T-helper 2 cell treated with Interferon-gamma antibody and Interleukin-4, amounts not matched to agents 5 μg/mL and 100 μg/mL, for 36 hours (primary cell): ENCODE measurements around the gene ATP8B1.

Experiments used
- DNase-seq: peaks from one replicate; pipeline ENCODE4 v3.0.0; 2021; ENCODE audit warnings: low spot score
- H3K27ac Mint-ChIP-seq: one replicate; pipeline ENCODE4 v1.8.0; 2021; ENCODE audit warnings: mild to moderate bottlenecking, mixed read lengths
- H3K27me3 Mint-ChIP-seq: one replicate; pipeline ENCODE4 v1.8.0; 2021; ENCODE audit warnings: low read depth, mixed read lengths
- H3K36me3 Mint-ChIP-seq: one replicate; pipeline ENCODE4 v1.8.0; 2021; ENCODE audit warnings: low read depth, mixed read lengths
- H3K4me1 Mint-ChIP-seq: one replicate; pipeline ENCODE4 v1.8.0; 2021; ENCODE audit warnings: low read depth, mixed read lengths
- H3K4me3 Mint-ChIP-seq: one replicate; pipeline ENCODE4 v1.8.0; 2022; ENCODE audit warnings: mild to moderate bottlenecking, moderate library complexity, mixed read lengths
- H3K9me3 Mint-ChIP-seq: one replicate; pipeline ENCODE4 v1.8.0; 2021; ENCODE audit warnings: mixed read lengths

The ATP8B1 gene

DNA sequence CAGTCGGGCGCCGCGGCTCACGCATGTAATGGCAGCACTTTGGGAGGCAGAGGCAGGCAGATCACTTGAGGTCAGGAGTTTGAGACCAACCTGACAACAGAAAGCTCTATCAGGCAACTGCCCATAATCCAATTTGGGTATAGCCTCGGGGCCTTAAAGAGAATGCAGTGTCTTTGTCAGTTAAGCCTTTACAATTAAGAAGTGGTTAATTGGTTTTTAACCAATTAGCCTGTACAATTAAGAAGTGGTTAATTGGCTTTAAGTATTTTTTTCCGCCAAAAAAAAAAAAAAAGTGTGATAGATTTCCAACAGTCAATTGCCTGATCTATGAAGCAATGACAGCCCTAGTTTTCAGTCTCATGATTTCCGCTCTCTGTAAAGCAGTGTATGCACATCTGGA lies 106.8 kb downstream of the ATP8B1 start:
- Mint-ChIP-seq H3K9me3 (peaks cover 4% of the 10 kb centered on the region), H3K4me1 (no peaks in the 10 kb centered on the region), H3K4me3 (no peak overlapping the region), H3K27me3 (no peaks in the 10 kb centered on the region), H3K27ac (no peak overlapping the region), H3K36me3 (no peaks in the 10 kb centered on the region)
- DNase-seq: no peak

DNA sequence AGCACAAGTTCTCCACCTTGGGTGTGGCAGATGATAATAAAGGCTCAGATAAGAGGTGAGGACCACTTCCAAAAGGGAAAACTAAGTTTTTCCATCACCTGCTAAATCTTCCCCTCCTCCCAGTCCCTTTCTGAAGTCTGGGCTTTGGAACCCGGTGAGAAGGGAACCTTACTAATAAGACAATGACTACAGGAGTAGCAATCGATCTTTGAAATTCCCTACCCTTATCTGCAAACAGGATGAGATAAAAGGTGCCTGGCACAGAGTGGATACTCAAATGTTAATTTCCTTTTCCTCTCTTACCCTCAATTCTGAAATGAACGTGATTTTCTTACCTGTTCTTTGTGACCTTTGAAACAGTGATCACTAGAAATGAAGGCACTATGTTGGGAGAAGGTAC lies 111.8 kb downstream of the ATP8B1 start:
- peaks cover 6% of the 10 kb centered on the region for H3K9me3 Mint-ChIP-seq
- H3K36me3 Mint-ChIP-seq: no peaks in the 10 kb centered on the region
- H3K4me1 Mint-ChIP-seq: no peaks in the 10 kb centered on the region
- H3K27me3 Mint-ChIP-seq: no peaks in the 10 kb centered on the region
- no peak overlapping the region for H3K4me3 Mint-ChIP-seq
- no peak overlapping the region for H3K27ac Mint-ChIP-seq
- DNase-seq: no peak

- no peak for DNase-seq
- Mint-ChIP-seq H3K36me3 (no peaks in the 10 kb centered on the region), H3K27me3 (no peaks in the 10 kb centered on the region), H3K4me3 (no peak overlapping the region), H3K4me1 (no peaks in the 10 kb centered on the region), H3K27ac (no peak overlapping the region), H3K9me3 (peaks cover 6% of the 10 kb centered on the region)
Observed at GRCh38 chr18:57687970-57688369, 115.1 kb downstream of the ATP8B1 start.

DNA sequence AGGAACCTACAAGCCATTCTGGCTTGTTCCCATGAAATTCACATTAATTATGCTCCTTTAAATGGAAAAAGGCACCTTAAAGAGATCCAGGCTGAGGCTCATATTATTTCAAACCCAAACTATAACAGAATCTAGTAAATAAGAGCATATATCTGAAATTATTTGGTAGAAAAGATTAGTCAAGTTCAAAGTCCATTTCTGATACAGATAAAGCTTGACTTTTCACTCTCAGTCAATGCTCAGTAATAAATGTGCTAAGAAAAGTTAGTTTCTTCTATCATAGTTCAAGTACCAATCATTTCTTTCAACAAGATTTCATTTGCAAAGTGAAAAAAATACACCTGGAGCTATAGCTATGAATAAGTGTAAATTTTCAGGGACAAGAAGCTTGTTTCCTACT lies 119.6 kb downstream of the ATP8B1 start:
- Mint-ChIP-seq H3K27ac (no peak overlapping the region), H3K27me3 (no peaks in the 10 kb centered on the region), H3K4me3 (no peak overlapping the region), H3K4me1 (no peaks in the 10 kb centered on the region), H3K9me3 (peaks cover 6% of the 10 kb centered on the region), H3K36me3 (no peaks in the 10 kb centered on the region)
- no peak for DNase-seq

DNA sequence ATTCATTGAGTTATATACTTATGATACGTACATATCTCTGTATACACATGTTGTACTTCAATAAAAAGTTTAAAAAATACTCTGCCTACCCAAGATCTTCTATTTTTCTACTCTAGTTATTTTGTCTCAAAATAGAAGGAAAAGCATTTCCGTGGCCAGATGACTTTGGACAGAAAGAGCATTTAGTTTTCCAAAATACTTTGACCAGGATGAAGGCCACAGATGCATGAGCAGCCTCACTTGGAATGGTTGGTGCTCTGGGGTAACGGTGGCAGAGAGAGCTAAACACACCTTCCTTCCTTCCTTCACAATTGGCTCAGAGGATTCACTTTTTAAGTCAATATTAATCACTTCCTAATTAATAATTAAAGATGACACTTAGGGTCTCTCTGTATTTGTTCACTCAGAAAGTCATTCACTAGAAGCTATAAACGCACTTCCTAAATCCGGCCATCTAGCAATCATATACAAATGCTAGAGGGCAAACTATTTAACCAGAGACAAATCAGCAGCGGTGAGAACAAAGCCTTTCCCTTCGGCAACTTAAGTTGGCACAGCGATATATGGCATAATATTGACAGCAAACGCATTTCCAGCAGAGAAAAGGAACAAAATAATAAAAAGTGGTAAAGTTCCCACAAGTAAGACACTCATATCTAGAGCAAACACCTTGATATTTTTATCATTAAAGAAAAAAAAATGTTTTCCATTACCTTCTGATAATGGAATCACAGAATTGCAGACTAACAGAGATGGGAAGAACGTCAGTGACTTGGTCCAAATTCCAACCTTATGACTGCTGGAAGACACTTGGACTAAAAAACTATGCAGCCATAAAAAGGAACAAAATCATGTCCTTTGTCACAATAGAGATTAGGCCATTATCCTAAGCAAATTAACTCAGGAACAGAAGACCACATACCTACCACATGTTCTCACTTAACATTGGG lies 125.6 kb downstream of the ATP8B1 start:
- H3K4me1 Mint-ChIP-seq: no peaks in the 10 kb centered on the region

GRCh38 chr18:57674891-57675290 lies 128.2 kb downstream of the ATP8B1 start:
- Mint-ChIP-seq H3K36me3 (no peaks in the 10 kb centered on the region), H3K4me1 (no peaks in the 10 kb centered on the region), H3K27ac (no peak overlapping the region), H3K4me3 (no peak overlapping the region), H3K27me3 (no peaks in the 10 kb centered on the region), H3K9me3 (peaks cover 16% of the 10 kb centered on the region)
- DNase-seq: no peak

More for the DNA sequence above, 125.6 kb downstream of the ATP8B1 start:
- no peaks in the 10 kb centered on the region for H3K27me3 Mint-ChIP-seq
- H3K36me3 Mint-ChIP-seq: no peaks in the 10 kb centered on the region
- H3K27ac Mint-ChIP-seq: no peak overlapping the region
- H3K4me3 Mint-ChIP-seq: no peak overlapping the region
- no peak for DNase-seq
- peaks cover 12% of the 10 kb centered on the region for H3K9me3 Mint-ChIP-seq

- H3K9me3 Mint-ChIP-seq: peaks cover 10% of the 10 kb centered on the region
- no peaks in the 10 kb centered on the region for H3K36me3 Mint-ChIP-seq
- H3K27ac Mint-ChIP-seq: no peak overlapping the region
- no peak for DNase-seq
- no peaks in the 10 kb centered on the region for H3K27me3 Mint-ChIP-seq
- H3K4me3 Mint-ChIP-seq: no peak overlapping the region
- H3K4me1 Mint-ChIP-seq: peaks cover 2% of the 10 kb centered on the region
Observed at GRCh38 chr18:57670046-57670445, 133.1 kb downstream of the ATP8B1 start.

DNA sequence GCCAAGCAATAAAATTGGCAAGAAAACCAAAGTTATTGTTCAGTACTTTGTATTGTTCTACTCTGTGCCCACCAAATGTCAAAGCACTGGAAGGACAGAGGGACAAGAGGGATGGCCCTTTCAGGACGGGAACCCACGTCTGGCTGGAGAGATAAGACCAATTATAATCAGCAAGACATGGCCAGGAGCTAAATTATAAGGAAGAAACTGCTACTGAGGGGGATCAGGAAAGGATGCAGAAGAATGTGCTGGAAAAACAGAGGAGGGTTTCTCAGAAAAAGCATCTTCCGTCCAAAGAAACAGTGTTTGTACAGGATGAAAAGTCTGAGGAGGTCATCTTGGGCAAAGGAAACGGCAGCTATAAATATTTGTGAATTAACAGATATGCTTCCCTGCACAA lies 135.1 kb downstream of the ATP8B1 start:
- Mint-ChIP-seq H3K36me3 (no peaks in the 10 kb centered on the region), H3K4me3 (no peak overlapping the region), H3K4me1 (peaks cover 2% of the 10 kb centered on the region), H3K27me3 (no peaks in the 10 kb centered on the region), H3K27ac (no peak overlapping the region), H3K9me3 (peaks cover 7% of the 10 kb centered on the region)
- DNase-seq: no peak

GRCh38 chr18:57666818-57667497 lies 136.2 kb downstream of the ATP8B1 start:
- Mint-ChIP-seq H3K4me1 (peaks cover 2% of the 10 kb centered on the region), H3K4me3 (no peak overlapping the region), H3K36me3 (no peaks in the 10 kb centered on the region), H3K9me3 (peaks cover under 1% of the 10 kb centered on the region), H3K27me3 (no peaks in the 10 kb centered on the region), H3K27ac (no peak overlapping the region)
- DNase-seq: no peak

DNA sequence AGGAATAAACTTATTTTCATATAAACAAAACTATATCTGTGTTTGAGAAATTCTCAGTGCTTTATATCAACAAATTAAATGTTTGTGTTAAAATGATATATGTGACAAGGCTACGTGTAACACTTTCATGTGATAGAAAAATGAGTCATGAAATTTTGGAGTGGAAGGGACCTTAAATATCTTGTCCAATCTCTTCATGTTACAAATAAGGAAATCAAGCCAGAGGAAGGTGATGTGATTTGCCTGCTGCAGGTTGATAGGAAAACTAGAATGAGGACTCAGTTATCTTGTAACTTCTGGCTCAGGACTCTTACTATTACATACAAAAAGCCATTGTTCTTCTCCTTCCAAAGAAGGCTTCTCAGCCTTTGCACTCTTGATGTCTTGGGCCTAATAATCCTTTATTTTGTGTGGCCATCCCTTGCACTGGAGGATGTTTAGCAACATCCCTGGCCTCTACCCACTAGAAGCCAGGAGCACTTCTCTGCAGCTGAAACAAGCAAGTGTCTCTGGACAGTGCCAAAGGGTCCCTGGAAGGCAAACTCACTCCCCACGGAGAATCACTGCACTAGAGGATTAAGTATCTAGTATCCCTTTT lies 138.4 kb downstream of the ATP8B1 start:
- Mint-ChIP-seq H3K4me3 (no peak overlapping the region), H3K36me3 (no peaks in the 10 kb centered on the region), H3K9me3 (no peaks in the 10 kb centered on the region), H3K27ac (no peak overlapping the region), H3K27me3 (no peaks in the 10 kb centered on the region), H3K4me1 (peaks cover 2% of the 10 kb centered on the region)
- no peak for DNase-seq

DNA sequence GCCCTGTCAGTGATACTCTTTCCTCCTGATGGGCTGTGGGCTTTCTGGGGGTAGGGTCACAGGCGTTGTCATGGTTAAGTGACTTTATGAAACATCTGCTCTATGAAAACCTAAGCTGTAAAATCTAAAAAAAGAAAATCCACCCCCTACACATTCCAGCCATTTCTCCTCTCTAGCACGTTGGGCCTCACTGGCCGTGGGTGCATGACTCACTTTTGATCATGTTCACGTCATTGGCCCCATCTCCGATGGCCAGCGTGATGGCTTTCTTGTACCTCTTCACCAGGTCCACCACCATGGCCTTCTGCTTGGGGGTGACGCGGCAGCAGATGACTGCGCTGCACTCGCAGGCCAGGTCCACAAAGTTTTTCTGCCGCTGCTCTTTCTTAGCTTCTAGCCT lies 142.2 kb downstream of the ATP8B1 start:
- no peaks in the 10 kb centered on the region for H3K9me3 Mint-ChIP-seq
- no peak for DNase-seq
- no peaks in the 10 kb centered on the region for H3K27me3 Mint-ChIP-seq
- no peak overlapping the region for H3K27ac Mint-ChIP-seq
- H3K4me3 Mint-ChIP-seq: no peak overlapping the region
- H3K4me1 Mint-ChIP-seq: peaks cover 2% of the 10 kb centered on the region
- H3K36me3 Mint-ChIP-seq: no peaks in the 10 kb centered on the region

DNA sequence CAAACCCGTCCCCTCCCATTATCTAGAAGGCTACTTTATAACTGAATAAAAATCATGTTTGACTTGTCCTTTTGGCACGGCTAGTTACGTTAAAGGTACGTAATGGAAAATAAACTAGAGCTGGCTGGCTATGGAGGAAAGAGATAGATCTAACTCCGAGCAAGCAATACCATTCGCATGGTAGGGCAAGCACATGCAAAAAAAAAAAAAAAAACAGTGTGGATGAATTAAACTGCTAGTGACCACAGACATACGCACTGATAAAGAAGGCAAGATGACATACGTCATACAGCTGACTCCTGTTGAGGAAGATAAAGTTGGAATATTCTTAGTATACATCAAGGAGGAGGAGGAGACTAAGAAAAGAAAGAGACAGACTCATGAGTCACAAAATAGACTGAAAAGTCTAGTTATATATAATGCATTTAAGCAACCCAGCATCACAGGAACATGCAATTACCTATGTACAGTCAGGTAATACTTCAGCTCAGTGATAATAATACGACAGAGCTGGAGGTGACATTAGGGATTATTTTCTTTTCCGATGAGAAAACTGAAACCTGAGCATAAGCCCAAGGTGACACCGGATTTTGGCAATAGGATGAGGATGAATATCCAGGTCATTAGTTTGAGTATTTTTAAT lies 143.5 kb downstream of the ATP8B1 start:
- Mint-ChIP-seq H3K36me3 (no peaks in the 10 kb centered on the region), H3K4me3 (no peak overlapping the region), H3K27ac (no peak overlapping the region), H3K27me3 (no peaks in the 10 kb centered on the region), H3K4me1 (no peaks in the 10 kb centered on the region), H3K9me3 (peaks cover 10% of the 10 kb centered on the region)
- no peak for DNase-seq

DNA sequence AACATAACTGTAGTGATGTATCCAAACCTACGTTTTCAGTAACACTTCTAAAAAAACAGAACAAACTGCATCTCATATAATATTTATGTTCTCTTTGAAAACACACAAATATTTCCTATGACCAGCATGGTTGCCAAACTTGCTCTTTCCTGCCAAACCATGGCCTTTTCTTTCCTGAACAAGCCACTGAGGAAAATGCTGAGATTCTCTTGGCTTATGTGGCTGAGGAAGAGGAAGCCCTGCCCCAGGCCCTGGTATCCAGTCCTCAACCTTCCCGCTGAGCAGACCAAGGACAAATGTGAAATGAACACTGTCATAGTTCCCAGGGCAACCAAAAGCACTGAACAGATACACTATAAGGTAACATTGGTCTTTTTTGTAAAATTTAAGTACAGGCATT lies 145.6 kb downstream of the ATP8B1 start:
- no peaks in the 10 kb centered on the region for H3K36me3 Mint-ChIP-seq
- no peak overlapping the region for H3K27ac Mint-ChIP-seq
- H3K4me3 Mint-ChIP-seq: no peak overlapping the region
- H3K4me1 Mint-ChIP-seq: no peaks in the 10 kb centered on the region
- peaks cover 10% of the 10 kb centered on the region for H3K9me3 Mint-ChIP-seq
- H3K27me3 Mint-ChIP-seq: no peaks in the 10 kb centered on the region
- no peak for DNase-seq

GRCh38 chr18:57655740-57656139 lies 147.4 kb downstream of the ATP8B1 start:
- Mint-ChIP-seq H3K9me3 (peaks cover 10% of the 10 kb centered on the region), H3K4me3 (no peak overlapping the region), H3K4me1 (no peaks in the 10 kb centered on the region), H3K27ac (no peak overlapping the region), H3K27me3 (no peaks in the 10 kb centered on the region), H3K36me3 (no peaks in the 10 kb centered on the region)
- DNase-seq: no peak
